Hematopoietic multipotent progenitor cell (in vitro differentiated cells): Measurements from ENCODE around the gene PSMB7. TPM values are rescaled to one million over a fixed set of nuclear protein-coding genes. Genes with fewer than 3 reads are reported as not detected.

Experiments
- DNase-seq, 3 donors: peaks; one replicate each; pipeline ENCODE4 v3.0.0-alpha.2; 2011 to 2015; ENCODE audit warnings: low read depth in 2 of 3, low spot score in 2 of 3
- total RNA-seq: library from RNA; depleted of rRNA; stranded (reverse); fragments of >200 nt; gene quantifications from one replicate; pipeline ENCODE4 v1.2.3, GENCODE V29; 2012

PSMB7 gene
- total RNA-seq, 1 donor, result 143 TPM

GRCh38 chr9:124347206-124347967 lies 67.9 kb downstream of the PSMB7 start:
- no peak for DNase-seq

- DNase-seq, result no peak
These were observed 68.7 kb downstream of the PSMB7 start for GRCh38 chr9:124346347-124347163.

GRCh38 chr9:124345751-124346281 lies 69.4 kb downstream of the PSMB7 start:
- no peak for DNase-seq

GRCh38 chr9:124345063-124345462 lies 70.2 kb downstream of the PSMB7 start:
- DNase-seq, result no peak

- no peak for DNase-seq
These were observed 70.8 kb downstream of the PSMB7 start for GRCh38 chr9:124344291-124345050.

- DNase-seq, result no peak
These were observed 71.5 kb downstream of the PSMB7 start for GRCh38 chr9:124343533-124344290.

- DNase-seq, result no peak
These were observed 72.3 kb downstream of the PSMB7 start for GRCh38 chr9:124342776-124343485.

GRCh38 chr9:124342402-124342775 lies 72.9 kb downstream of the PSMB7 start:
- no peak for DNase-seq

- DNase-seq, result no peak
These were observed 73.6 kb downstream of the PSMB7 start for GRCh38 chr9:124341455-124342170.

GRCh38 chr9:124340219-124341069 lies 74.8 kb downstream of the PSMB7 start:
- DNase-seq, result no peak

GRCh38 chr9:124339603-124340146 lies 75.6 kb downstream of the PSMB7 start:
- DNase-seq, result no peak

- peak in 1 of 3 donors; percentile 18 for DNase-seq
These were observed 77.7 kb downstream of the PSMB7 start for GRCh38 chr9:124337562-124337961.

GRCh38 chr9:124335320-124335707 lies 79.9 kb downstream of the PSMB7 start:
- DNase-seq, result no peak

GRCh38 chr9:124334568-124335319 lies 80.5 kb downstream of the PSMB7 start:
- DNase-seq, result no peak

GRCh38 chr9:124333203-124333579 lies 82.1 kb downstream of the PSMB7 start:
- DNase-seq, result no peak

- DNase-seq, result no peak
These were observed 82.7 kb downstream of the PSMB7 start for GRCh38 chr9:124332361-124333202.
